ENCODE data around the gene JAGN1.
"Not testable (repeated sequence)": the region's sequence is repeated elsewhere in the genome, so short reads cannot be mapped to it uniquely, and the experiment has no call there.

Gene JAGN1

DNA sequence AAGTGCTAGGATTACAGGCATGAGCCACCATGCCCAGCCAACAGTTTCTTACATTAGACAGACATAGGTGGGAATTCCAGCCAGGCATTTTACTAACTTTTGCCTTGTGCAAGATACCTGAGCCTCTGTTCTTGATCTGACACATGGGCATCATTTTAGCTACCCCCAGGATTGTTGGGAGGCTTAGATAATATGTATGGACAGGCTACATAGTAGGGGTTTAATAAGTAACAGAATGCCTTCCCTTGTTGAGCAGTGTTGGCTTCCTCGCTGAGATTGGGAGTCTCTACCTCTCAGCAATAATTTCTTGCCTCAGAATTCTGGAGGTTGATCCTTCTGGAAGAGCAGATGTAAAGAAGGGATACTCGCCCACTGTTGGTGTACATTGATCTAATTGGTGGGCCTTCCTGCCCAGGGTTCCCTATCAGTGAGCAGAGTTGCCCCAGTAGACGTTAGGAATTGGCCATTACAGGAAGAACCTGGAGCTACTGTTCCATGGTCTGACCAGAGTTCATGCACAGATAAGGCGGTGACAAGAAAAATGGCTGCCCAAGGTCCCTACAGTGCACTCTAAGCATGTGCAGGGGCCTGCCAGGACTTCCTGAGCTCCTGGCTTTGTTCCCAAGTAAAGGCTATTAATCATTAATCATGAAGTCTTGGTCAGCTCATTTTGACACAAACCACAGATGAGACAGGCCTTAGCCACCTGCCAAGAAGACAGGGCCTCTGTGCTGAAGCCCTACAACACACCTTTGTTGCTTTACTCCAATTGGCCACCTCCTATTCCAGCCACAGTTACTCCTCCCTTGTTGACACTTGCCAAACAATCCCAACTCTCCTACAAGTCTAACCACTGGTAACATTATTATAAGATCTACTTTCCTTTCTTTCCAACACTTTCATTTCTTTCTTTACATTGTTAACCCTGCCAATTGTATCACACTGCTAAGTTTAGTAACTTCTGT lies 7.3 kb downstream of the JAGN1 start:
- no peak for DNase-seq (ENCODE audit: low read depth in 2 of 2)

DNA sequence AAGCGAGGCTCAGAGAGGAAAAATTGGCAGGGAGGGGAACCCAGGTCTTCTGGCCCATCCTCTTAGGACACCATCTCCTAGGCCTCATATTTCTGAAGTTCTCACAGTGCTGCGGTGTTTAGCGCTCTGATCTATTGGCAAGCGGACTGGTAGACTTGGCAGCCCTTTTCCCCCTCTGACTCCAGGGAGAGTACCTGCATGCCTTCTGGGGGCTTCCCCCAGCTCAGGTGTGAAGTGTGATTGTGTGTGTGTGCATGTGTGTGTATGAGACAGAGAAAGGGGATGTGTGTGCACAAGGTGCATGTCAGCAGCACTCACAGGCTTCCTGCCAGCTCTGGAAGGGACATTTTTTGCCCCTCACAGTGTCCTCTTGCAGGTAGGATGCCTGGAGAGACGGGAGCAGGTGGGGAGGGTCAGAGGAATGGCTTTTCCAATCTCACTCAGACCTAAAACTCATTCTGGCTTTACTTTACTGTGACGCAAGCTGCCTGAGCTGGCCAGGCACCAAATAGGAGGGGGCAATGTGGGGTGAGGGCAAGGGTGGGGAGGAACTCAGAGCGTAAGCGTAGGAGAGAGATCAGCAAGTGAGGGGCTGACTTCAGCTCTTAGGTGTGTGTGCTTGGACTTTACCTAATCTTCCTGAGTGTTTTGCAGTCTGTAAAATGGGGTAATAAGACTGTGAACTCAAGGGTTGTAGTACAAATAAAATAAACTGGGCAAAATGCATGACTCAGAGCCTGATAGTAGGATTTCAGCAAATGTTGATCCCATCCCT lies 8.2 kb downstream of the JAGN1 start:
- no peak for DNase-seq (ENCODE audit: low read depth in 2 of 2)

DNA sequence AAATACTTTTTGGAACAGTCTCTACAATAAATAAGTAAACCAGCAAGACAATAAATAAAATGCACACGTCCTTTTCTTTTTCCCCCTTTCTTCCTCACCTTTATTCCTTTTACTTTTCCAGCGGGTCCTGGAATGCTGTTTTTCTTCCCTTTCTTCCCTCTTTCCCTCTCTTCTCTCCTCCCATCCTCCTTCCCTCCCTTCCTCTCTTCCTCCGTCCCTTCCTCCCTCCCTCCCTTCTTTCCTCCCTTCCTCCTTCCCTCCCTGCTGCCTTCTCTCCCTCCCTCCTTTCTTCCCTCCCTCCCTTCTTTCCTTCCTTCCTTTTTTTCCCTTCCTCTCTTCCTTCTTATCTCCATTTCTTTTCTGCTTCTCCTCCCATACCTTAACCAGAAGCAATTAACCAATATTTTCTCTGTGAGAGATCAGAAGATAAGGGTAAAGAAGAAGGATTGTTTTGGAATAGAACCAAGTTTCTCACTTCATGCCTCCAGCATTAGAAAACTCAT lies 8.9 kb downstream of the JAGN1 start:
- no peak for DNase-seq (ENCODE audit: low read depth in 2 of 2)

DNA sequence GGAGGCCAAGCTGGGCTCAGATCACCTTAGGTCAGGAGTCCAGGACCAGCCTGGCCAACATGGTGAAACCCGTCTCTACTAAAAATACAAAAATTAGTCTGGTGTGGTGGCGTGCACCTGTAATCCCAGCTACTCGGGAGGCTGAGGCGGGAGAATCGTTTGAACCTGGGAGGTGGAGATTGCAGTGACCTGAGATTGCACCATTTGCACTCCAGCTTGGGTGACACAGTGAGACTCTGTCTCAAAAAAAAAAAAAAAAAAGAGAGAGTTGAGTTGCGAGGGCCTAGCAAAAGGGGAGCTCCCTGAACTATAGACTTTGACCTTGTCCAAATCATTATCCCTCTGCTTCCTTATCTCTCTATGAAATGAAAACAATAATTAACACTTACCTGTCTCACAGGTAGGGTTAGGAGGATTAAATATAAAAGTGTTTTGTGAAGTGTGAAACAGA lies 10.6 kb downstream of the JAGN1 start:
- not testable (repeated sequence) for DNase-seq (ENCODE audit: low read depth in 2 of 2)

DNA sequence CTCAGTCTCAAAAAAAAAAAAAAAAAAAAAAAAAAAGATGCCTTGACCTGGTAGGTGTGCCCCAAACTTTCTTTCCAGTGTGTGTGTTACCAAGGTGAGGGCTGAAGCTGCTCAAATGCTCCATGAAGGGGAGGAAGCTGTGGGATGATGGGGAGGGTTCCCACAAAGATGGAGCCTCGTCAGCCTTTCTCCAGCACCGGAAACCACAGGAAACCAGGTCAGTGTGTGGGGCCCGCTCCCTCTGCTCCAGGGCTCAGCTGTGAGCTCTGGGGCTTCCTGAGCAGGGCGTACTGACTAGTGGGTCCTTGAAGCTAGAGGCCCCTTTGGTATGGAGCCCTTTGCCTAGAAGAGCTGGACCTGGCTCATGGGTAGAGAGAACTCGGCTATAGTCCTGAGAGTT lies 11.6 kb downstream of the JAGN1 start:
- DNase-seq (ENCODE audit: low read depth in 2 of 2): no peak

DNA sequence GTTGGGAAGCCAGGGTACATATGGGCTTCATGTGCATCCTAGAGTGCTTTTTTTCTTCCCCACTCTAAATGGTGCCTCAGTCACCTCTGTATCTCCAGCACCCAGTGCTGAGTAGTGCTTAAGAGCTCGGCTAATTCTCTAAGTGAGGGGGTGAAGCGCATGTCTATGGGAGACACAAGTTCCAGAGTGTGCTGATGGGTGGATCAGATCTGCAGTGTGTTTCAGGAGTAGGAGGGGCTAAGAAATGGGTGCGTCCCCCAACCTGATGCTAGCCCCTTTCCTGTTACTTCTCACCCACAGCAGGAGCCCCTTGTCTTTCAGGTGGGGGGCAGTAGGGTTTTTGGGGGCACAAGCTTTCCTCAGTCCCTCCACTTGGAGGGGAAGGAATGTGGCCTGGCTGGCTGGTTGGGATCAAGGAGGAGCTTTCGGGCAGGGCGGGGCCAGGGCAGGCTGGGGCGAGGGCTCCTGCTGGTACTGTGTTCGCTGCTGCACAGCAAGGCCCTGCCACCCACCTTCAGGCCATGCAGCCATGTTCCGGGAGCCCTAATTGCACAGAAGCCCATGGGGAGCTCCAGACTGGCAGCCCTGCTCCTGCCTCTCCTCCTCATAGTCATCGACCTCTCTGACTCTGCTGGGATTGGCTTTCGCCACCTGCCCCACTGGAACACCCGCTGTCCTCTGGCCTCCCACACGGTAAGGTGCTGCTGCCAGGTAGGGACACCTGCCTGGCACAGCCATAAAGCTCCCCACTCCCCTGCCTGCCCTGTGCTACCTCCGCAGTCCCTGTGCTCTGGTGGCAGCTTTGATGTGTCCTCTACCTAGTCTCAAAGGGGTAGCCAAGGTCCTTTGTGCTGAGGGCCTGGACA lies 12.2 kb downstream of the JAGN1 start, which contains the start of gene IL17RE:
TSS of gene IL17RE (plus strand) at position 477 of the 866 bp plus-strand sequence. CDS start at position 562, 85 bp downstream.
- no peak for DNase-seq (ENCODE audit: low read depth in 2 of 2)

DNA sequence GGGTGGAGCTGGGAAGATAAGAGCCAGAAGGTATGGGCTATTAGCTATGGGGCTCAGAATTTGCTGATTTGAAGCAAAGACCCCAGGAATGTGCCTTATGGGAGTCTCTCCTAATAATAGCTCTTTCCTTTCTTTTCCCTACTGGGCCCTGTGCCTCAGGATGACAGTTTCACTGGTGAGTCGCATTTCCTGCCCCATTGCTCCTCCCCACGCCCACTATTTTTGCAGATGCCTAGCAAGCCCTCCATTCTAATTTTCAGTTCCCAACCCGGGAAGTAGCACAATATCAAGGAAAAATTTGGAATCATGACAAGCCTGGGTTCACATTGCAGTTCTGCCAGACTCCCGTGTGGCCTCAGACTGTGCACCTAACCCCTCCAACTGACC lies 12.8 kb downstream of the JAGN1 start:
- no peak for DNase-seq (ENCODE audit: low read depth in 2 of 2)

DNA sequence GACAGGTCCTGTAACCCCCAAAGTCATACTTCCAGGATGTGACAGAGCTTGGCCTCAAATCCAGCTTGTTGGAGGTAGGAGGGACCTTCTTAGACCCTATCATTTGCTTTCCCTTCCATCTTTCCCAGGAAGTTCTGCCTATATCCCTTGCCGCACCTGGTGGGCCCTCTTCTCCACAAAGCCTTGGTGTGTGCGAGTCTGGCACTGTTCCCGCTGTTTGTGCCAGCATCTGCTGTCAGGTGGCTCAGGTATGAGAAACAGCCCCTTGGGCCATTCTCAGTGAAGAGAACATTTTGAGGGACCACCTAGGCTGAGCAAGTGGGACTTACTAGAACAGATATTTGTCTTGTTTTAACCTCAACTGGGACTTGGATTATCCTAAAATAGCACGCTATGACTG lies 13.5 kb downstream of the JAGN1 start:
- no peak for DNase-seq (ENCODE audit: low read depth in 2 of 2)

DNA sequence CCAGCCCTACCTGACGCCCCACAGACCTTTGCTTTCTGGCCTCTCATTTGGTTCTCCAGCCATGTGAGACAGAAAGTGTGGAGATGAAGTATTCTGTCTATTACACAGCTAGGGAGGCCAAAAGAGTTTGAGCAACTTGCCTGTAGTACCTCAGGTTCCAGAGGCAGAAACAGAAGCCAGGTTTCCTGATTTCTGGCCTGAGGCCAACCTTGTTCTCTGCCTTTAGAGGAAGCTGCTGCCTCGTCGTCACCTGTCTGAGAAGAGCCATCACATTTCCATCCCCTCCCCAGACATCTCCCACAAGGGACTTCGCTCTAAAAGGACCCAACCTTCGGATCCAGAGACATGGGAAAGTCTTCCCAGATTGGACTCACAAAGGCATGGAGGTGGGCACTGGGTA lies 16.1 kb downstream of the JAGN1 start:
- no peak for DNase-seq (ENCODE audit: low read depth in 2 of 2)

DNA sequence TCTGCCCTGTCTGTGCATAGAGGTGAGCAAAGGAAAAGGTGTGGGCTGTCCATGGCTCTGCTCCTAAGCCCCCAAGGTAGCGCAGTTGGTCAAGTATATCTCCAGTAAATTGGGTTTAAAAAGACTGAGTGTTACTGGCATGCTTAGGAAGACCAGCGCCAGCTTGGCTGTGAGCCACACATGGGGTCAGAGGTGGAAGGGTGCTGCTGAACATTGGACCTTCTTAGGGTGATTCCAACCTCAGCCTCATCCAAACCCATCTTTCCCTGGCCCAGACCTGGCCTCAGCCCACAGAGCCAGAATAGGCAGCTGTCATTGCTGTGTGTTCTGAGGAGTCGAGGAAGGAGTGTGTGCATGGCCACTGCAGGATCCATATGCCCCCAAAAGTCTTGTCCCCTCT lies 17.9 kb downstream of the JAGN1 start:
- no peak for DNase-seq (ENCODE audit: low read depth in 2 of 2)

DNA sequence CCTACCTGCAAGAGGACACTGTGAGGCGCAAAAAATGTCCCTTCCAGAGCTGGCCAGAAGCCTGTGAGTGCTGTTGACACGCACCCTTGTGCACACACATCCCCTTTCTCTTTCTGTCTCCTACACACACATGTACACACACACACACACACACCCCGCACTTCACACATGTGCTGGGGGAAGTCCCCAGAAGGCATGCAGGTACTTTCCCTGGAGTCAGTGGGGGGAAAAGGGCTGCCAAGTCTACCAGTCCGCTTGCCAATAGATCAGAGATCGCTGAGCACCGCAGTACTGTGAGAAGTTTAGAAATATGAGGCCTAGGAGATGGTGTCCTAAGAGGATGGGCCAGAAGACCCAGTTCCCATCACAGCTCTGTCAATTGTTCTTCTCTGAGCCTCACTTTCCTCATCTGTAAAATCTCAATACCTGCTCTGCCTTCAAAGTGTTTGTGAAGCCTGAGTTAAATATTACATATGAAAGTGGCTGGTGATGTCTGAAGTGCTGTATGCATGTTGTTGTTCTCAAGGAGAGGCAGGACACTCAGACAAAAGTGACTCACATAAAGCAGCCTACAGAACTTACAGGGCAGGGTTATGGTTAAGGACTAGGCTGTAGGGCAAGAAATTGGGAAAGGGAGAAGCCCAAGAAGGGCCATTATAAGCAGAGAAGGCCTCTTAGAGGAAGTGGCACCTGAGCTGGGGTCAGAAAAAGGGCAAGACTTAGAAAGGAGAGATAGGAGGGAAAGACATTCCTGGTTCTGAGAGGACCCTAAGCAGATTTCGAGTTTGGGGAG lies 19.0 kb downstream of the JAGN1 start:
- DNase-seq (ENCODE audit: low read depth in 2 of 2): no peak

DNA sequence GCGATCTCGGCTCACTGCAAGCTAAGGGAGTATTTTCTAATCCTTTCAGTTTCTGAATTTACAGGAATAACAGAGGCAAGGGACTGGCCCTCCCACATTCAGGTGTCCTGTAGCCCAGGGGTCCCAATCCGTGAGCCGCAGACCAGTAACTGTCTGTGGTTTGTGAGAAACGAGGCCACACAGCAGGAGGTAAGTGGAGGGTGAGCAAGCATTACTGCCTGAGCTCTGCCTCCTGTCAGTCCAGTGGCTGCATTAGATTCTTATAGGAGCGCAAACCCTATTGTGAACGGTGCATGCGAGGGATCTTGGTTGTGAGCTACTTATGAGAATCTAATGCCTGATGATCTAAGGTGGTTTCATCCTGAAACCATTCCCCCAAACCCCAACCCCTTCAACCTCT lies 21.5 kb downstream of the JAGN1 start:
- DNase-seq (ENCODE audit: low read depth in 2 of 2): no peak

DNA sequence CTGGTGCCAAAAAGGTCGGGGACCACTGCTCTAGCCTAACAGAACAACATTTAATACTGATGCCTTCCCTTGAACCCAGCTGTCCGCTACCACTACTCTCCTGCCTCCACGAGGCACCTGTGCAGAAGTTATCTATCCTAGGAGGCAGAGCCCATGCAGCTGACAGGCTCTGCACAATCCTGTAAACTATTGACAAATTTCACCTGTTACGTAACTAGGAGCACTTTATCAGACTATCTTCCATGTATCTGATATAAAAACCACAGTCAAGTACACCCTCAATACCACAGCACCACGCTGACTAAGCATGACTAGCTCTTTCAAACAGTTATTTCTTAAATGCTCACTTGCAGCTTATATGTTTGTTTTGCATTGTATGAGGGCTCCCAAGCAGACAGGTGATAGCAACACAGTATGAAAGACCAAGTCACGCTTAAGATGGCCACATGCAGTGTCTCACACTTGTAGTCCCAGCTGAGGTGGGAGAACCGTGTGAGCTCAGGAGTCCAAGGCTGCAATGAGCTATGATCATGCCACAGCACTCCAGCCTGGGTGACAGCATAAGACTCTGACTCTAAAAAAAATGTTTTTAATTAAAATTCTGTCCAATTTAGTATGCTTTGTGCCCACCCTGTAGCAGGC lies 22.0 kb downstream of the JAGN1 start:
- DNase-seq (ENCODE audit: low read depth in 2 of 2): no peak

DNA sequence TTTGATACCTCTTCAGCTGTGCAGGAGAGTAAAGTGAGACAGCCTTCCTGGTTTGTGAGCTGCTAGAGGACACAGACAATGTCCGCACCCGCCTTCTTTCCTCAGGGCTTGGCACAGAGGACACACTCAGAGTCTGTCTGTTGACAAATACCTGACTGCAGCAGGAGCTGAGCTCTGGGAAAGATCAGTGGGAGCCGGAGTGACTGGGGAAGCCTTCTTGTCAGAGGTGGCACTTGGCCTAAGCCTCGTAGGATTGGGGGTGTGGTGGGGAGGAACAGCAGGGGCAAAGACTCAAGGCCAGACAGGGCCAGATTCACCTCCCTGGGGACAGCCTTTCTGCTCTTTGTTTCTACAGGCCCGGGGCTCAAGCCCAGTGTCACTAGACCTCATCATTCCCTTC lies 23.2 kb downstream of the JAGN1 start:
- DNase-seq (ENCODE audit: low read depth in 2 of 2): no peak

DNA sequence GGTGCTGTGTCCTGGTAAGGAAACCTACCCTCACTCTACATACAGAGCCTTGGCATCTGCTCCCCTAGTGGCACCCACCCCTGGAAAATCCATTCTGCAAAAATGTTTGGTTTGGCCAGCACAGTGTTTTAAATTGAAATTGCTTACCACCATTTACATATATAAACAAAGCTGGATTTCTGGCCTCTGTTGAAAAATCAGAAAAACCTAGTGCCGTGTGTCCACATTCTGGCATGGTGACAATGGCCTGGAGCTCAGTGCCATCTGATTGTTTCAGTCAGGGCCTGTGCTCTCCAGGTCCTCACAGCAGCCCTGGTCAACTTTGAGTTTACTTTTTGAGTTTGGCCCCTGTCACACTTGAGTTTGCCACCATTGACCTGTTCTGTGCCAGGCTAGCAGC lies 23.6 kb downstream of the JAGN1 start:
- DNase-seq (ENCODE audit: low read depth in 2 of 2): no peak

DNA sequence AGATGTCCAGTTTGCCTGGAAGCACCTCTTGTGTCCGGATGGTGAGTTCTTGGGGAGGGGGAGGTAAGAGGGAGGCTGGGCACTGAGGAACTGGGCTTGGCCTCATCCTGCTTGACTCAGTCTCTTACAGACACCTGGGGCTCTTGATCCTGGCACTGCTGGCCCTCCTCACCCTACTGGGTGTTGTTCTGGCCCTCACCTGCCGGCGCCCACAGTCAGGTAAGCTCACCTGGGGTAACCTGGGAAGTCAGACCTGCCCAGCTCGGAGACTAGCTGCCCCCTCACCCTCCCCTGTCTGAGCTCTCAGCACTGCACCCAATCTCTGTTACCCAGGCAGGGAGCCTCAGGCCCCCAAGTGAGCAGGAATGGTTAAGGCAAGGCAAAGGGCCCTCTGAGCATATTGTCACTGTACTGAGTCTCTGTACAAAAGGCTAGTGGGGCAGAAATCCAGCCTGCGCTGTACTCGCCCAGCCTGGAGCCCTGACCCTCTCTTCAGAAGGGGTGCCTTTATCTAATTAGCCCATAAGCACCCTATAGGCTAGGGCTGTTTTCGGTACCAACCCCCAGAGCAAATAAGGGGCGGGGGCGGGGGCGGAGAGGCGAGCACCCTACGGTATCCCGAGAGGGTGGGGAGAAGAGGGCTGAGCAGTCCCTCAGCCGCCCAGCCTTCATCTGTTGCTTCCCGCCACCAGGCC lies 24.3 kb downstream of the JAGN1 start:
- no peak for DNase-seq (ENCODE audit: low read depth in 2 of 2)

DNA sequence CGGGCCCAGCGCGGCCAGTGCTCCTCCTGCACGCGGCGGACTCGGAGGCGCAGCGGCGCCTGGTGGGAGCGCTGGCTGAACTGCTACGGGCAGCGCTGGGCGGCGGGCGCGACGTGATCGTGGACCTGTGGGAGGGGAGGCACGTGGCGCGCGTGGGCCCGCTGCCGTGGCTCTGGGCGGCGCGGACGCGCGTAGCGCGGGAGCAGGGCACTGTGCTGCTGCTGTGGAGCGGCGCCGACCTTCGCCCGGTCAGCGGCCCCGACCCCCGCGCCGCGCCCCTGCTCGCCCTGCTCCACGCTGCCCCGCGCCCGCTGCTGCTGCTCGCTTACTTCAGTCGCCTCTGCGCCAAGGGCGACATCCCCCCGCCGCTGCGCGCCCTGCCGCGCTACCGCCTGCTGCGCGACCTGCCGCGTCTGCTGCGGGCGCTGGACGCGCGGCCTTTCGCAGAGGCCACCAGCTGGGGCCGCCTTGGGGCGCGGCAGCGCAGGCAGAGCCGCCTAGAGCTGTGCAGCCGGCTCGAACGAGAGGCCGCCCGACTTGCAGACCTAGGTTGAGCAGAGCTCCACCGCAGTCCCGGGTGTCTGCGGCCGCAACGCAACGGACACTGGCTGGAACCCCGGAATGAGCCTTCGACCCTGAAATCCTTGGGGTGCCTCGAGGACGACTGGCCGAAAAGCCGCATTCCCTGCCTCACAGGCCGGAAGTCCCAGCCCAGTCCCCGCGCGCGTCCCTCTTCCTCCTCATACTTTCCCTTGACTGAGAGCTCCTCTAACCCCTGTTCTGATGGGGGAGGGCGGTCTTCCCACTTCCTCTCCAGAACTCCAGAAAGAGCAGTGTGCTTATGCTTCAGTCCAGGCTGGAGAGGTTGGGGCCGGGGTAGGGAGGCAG lies 25.1 kb downstream of the JAGN1 start:
- DNase-seq (ENCODE audit: low read depth in 2 of 2): no peak

DNA sequence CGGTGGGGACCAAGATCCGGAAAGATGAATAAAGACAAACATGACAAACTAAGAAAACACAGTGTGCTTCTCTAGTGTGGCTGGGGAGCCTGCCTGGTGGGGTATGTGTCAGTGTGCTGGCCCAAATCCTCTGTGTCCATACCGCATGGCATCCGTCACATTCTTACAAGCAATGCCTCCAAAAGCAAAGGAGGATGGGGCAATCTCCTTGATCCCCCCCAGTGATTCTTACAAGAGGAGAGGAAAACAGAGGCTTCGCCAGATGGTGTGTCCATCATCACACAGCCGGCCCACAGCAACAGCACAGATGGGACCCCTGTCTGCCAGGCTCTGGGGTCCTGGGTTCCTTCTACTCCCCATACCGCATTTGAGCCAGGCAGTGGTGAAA lies 25.9 kb downstream of the JAGN1 start:
- no peak for DNase-seq (ENCODE audit: low read depth in 2 of 2)

Data from activated CD8-positive, alpha-beta memory T cell treated with anti-CD3 and anti-CD28 coated beads for 4 hours (primary cell).